SK-N-SH (cell line): ENCODE data around the gene PCGF3. TPM values are rescaled to one million over a fixed set of nuclear protein-coding genes. Genes with fewer than 3 reads are reported as not detected.

ENCODE experiments used
- CTCF ChIA-PET: fragments of 300-600, 350-600 bp; formaldehyde crosslinking; extraction: SDS; loops from one replicate; lab custom pipeline; 2021; lab: Yijun Ruan, JAX
- POLR2A ChIA-PET: fragments of 350-600 bp; sonication (Branson Sonifier 250); formaldehyde crosslinking; extraction: SDS; loops from one replicate; lab custom pipeline; 2020; ENCODE audit warnings: antibody characterized with exemption, inconsistent platforms; lab: Yijun Ruan, JAX
- DNase-seq: peaks from one replicate; pipeline ENCODE4 v3.0.0; 2012
- H2AFZ ChIP-seq: fragments of 200-600 bp; sonication (generic); 2 replicates; pipeline ENCODE4 v1.8.1; 2016; ENCODE audit warnings: antibody characterized with exemption, mild to moderate bottlenecking, low read depth
- H3F3A ChIP-seq: fragments of 200-600 bp; sonication (generic); replicated peaks from 2 replicates; pipeline ENCODE3; 2016; ENCODE audit warnings: antibody characterized with exemption, mild to moderate bottlenecking; ENCODE audit not compliant: insufficient read depth
- H3K27ac ChIP-seq, 2 experiments: fragments of 200-500 bp in 1 of 2; fragments of 200-600 bp in 1 of 2; sonication (Bioruptor generic) in 1 of 2; sonication (generic), shearing (Covaris generic) in 1 of 2; 2 replicates each; pipeline versions ENCODE4 v1.5.1 to v1.6.1; 2014 to 2016; ENCODE audit warnings: low read depth in 2 of 2, inconsistent platforms in 1 of 2, low read length in 1 of 2, mild to moderate bottlenecking in 1 of 2, mixed read lengths in 1 of 2
- H3K27me3 ChIP-seq: fragments of 200-600 bp; sonication (generic), shearing (Covaris generic); 2 replicates; pipeline ENCODE4 v1.6.1; 2016; ENCODE audit warnings: mixed run types; ENCODE audit not compliant: insufficient read depth
- H3K36me3 ChIP-seq, 2 experiments: fragments of 200-500 bp in 1 of 2; fragments of 200-600 bp in 1 of 2; sonication (Bioruptor generic) in 1 of 2; sonication (generic) in 1 of 2; replicated peaks in 1 of 2; 2 replicates each; pipeline versions ENCODE3 to v1.5.1; 2014 to 2016; ENCODE audit warnings: low read length in 1 of 2, mild to moderate bottlenecking in 1 of 2; ENCODE audit not compliant: insufficient read depth in 2 of 2, control insufficient read depth in 1 of 2
- H3K4me1 ChIP-seq, 2 experiments: fragments of 200-500 bp in 1 of 2; fragments of 200-600 bp in 1 of 2; sonication (Bioruptor generic) in 1 of 2; sonication (generic), shearing (Covaris generic) in 1 of 2; 2 replicates each; pipeline versions ENCODE4 v1.5.1 to v1.6.1; 2014 to 2016; ENCODE audit warnings: low read depth in 1 of 2, low read length in 1 of 2, mixed run types in 1 of 2; ENCODE audit not compliant: insufficient read depth in 2 of 2, control insufficient read depth in 1 of 2
- H3K4me2 ChIP-seq: fragments of 200-600 bp; sonication (generic), shearing (Covaris generic); 2 replicates; pipeline ENCODE4 v1.6.1; 2017; ENCODE audit warnings: mixed run types
- H3K4me3 ChIP-seq, 2 experiments: fragments of 200-500 bp in 1 of 2; fragments of 200-600 bp in 1 of 2; sonication (Bioruptor generic) in 1 of 2; sonication (generic), shearing (Covaris generic) in 1 of 2; 2 replicates each; pipeline versions ENCODE4 v1.5.1 to v1.8.1; 2014 to 2016; ENCODE audit warnings: low read depth in 2 of 2, inconsistent platforms in 1 of 2, low read length in 1 of 2, mild to moderate bottlenecking in 1 of 2, mixed read lengths in 1 of 2, moderate library complexity in 1 of 2
- H3K79me2 ChIP-seq: fragments of 200-600 bp; sonication (generic); 2 replicates; pipeline ENCODE4 v1.8.1; 2017; ENCODE audit warnings: mild to moderate bottlenecking; ENCODE audit not compliant: insufficient read depth
- H3K9ac ChIP-seq: fragments of 200-600 bp; sonication (generic); 2 replicates; pipeline ENCODE4 v1.6.1; 2017; ENCODE audit warnings: mixed run types
- H3K9me2 ChIP-seq: fragments of 200-600 bp; sonication (generic); 2 replicates; pipeline ENCODE4 v1.6.1; 2017; ENCODE audit warnings: mixed run types
- H3K9me3 ChIP-seq: fragments of 200-600 bp; sonication (generic); 2 replicates; pipeline ENCODE4 v1.6.1; 2017; ENCODE audit warnings: mixed run types, mild to moderate bottlenecking, moderate library complexity
- H4K20me1 ChIP-seq: fragments of 200-600 bp; sonication (generic); 2 replicates; pipeline ENCODE4 v1.6.1; 2017; ENCODE audit warnings: mild to moderate bottlenecking, mixed run types; ENCODE audit not compliant: insufficient read depth
- CHD2 ChIP-seq: fragments of 150-350 bp; IDR thresholded peaks from 2 replicates; pipeline ENCODE4 v1.6.1; 2018; ENCODE audit warnings: low read length; ENCODE audit not compliant: partially characterized antibody
- ELF1 ChIP-seq: IDR thresholded peaks from 2 replicates; pipeline ENCODE4 v1.4.0; 2012
- EP300 ChIP-seq, 2 experiments: IDR thresholded peaks; 2 replicates each; pipeline versions ENCODE4 v1.4.0 to v1.6.1; 2012; ENCODE audit warnings: borderline replicate concordance in 1 of 2, low read depth in 1 of 2, low read length in 1 of 2
- FOXJ3 ChIP-seq: sonication (generic); formaldehyde crosslinking; IDR thresholded peaks from 2 replicates; pipeline ENCODE4 v1.5.1; 2020; ENCODE audit warnings: mild to moderate bottlenecking, missing genetic modification reagents
- FOXM1 ChIP-seq: IDR thresholded peaks from 2 replicates; pipeline ENCODE4 v1.4.0; 2012; ENCODE audit warnings: low read depth, mild to moderate bottlenecking
- MEF2A ChIP-seq: IDR thresholded peaks from 2 replicates; pipeline ENCODE4 v1.4.0; 2012; ENCODE audit warnings: low read depth, borderline replicate concordance
- NRF1 ChIP-seq: IDR thresholded peaks from 2 replicates; pipeline ENCODE4 v1.6.1; 2012; ENCODE audit warnings: low read depth, mild to moderate bottlenecking, low read length
- POLR2AphosphoS5 ChIP-seq: IDR thresholded peaks from 2 replicates; pipeline ENCODE4 v1.6.1; 2012; ENCODE audit warnings: low read depth, low read length
- RAD21 ChIP-seq: IDR thresholded peaks from 2 replicates; pipeline ENCODE4 v1.6.1; 2012; ENCODE audit warnings: mild to moderate bottlenecking, low read length
- RXRA ChIP-seq: IDR thresholded peaks from 2 replicates; pipeline ENCODE4 v1.4.0; 2012; ENCODE audit warnings: low read depth, mild to moderate bottlenecking, borderline replicate concordance
- SIN3A ChIP-seq: IDR thresholded peaks from 2 replicates; pipeline ENCODE4 v1.6.1; 2012; ENCODE audit warnings: low read depth, mild to moderate bottlenecking, low read length, moderate library complexity, borderline replicate concordance
- SMC3 ChIP-seq: IDR thresholded peaks from 2 replicates; pipeline ENCODE4 v1.6.1; 2012; ENCODE audit warnings: low read depth, low read length, improper control_type of control experiment
- TEAD4 ChIP-seq: IDR thresholded peaks from 2 replicates; pipeline ENCODE4 v1.4.0; 2012; ENCODE audit warnings: mild to moderate bottlenecking, borderline replicate concordance; ENCODE audit not compliant: insufficient read depth
- USF2 ChIP-seq: fragments of 150-350 bp; IDR thresholded peaks from 2 replicates; pipeline ENCODE4 v1.6.1; 2017; ENCODE audit warnings: antibody characterized with exemption, low read length, low read depth, borderline replicate concordance
- YY1 ChIP-seq: IDR thresholded peaks from 2 replicates; pipeline ENCODE4 v1.4.0; 2012; ENCODE audit warnings: low read depth, mild to moderate bottlenecking
- WGBS: methylation state at CpG from one replicate; pipeline ENCODE4 v1.1.6; 2017; ENCODE audit warnings: low lambda C conversion rate; 5-methylcytosine and 5-hydroxymethylcytosine counted together
- polyA plus RNA-seq, 3 experiments: library from polyadenylated mRNA; depleted of rRNA; stranded (reverse); fragments of >200 nt; gene quantifications; 2 replicates each; pipeline ENCODE4 v1.2.3, GENCODE V29; 2012
- TF ChIP-seq, protein P1 (sequence below): IDR thresholded peaks from 2 replicates; pipeline ENCODE4 v1.4.0; 2012; ENCODE audit warnings: low read depth
- TF ChIP-seq, protein P2 (sequence below): IDR thresholded peaks from 2 replicates; pipeline ENCODE4 v1.6.1; 2012; ENCODE audit warnings: mild to moderate bottlenecking, low read depth, low read length, moderate library complexity

The PCGF3 gene
- polyA plus RNA-seq, 1 of the 3 experiments (the other 2 are of a cell fraction): 44.8 TPM

GRCh38 chr4:706834-707598, 1.4 kb downstream of the PCGF3 start:
- Histone ChIP-seq H3F3A (peaks cover 3% of the 10 kb centered on the region), H4K20me1 (peaks cover 41% of the 10 kb centered on the region), H3K9ac (peak overlapping the region; percentile 100), H3K4me1 (peaks cover 0 to 25% of the 10 kb centered on the region in 2 experiments; a peak in 2 of 4 replicates), H2AFZ (no peak overlapping the region), H3K27ac (no peak overlapping the region; a peak in 1 of 4 replicates), H3K36me3 (peaks cover under 1 to 7% of the 10 kb centered on the region in 2 experiments), H3K79me2 (peaks cover 59% of the 10 kb centered on the region), H3K4me3 (peak overlapping the region; percentile 63 to 93), H3K9me3 (no peaks in the 10 kb centered on the region), H3K9me2 (no peaks in the 10 kb centered on the region), H3K4me2 (peak overlapping the region; percentile 98), H3K27me3 (no peaks in the 10 kb centered on the region)
- no peak for DNase-seq
- ChIA-PET POLR2A (interaction anchor here (0.7 kb wide), 1 partner anchor 602 kb away, joined by 6 read pairs; no protein-coding TSS in a partner anchor), CTCF (no interaction called here)
- 22% methylated on average over 9 of the region's 21 CpGs for WGBS
- no peak for TF ChIP-seq NRF1
- TF ChIP-seq YY1: no peak
- TF ChIP-seq FOXM1: no peak
- TF ChIP-seq, protein P1, sequence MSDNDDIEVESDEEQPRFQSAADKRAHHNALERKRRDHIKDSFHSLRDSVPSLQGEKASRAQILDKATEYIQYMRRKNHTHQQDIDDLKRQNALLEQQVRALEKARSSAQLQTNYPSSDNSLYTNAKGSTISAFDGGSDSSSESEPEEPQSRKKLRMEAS: no peak
- no peak for TF ChIP-seq SMC3
- no peak for TF ChIP-seq CHD2
- no peak for TF ChIP-seq EP300 (IDR thresholded peaks at IDR 0.05; ENCODE audit: borderline replicate concordance in 1 of 2, low read depth in 1 of 2, low read length in 1 of 2)
- TF ChIP-seq SIN3A: no peak
- TF ChIP-seq RAD21: no peak
- no peak for TF ChIP-seq TEAD4
- no peak for TF ChIP-seq USF2
- TF ChIP-seq, protein P2, sequence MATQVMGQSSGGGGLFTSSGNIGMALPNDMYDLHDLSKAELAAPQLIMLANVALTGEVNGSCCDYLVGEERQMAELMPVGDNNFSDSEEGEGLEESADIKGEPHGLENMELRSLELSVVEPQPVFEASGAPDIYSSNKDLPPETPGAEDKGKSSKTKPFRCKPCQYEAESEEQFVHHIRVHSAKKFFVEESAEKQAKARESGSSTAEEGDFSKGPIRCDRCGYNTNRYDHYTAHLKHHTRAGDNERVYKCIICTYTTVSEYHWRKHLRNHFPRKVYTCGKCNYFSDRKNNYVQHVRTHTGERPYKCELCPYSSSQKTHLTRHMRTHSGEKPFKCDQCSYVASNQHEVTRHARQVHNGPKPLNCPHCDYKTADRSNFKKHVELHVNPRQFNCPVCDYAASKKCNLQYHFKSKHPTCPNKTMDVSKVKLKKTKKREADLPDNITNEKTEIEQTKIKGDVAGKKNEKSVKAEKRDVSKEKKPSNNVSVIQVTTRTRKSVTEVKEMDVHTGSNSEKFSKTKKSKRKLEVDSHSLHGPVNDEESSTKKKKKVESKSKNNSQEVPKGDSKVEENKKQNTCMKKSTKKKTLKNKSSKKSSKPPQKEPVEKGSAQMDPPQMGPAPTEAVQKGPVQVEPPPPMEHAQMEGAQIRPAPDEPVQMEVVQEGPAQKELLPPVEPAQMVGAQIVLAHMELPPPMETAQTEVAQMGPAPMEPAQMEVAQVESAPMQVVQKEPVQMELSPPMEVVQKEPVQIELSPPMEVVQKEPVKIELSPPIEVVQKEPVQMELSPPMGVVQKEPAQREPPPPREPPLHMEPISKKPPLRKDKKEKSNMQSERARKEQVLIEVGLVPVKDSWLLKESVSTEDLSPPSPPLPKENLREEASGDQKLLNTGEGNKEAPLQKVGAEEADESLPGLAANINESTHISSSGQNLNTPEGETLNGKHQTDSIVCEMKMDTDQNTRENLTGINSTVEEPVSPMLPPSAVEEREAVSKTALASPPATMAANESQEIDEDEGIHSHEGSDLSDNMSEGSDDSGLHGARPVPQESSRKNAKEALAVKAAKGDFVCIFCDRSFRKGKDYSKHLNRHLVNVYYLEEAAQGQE: no peak
- TF ChIP-seq FOXJ3: no peak
- TF ChIP-seq ELF1: no peak
- no peak for TF ChIP-seq MEF2A
- no peak for TF ChIP-seq POLR2AphosphoS5
- no peak for TF ChIP-seq RXRA
